ENCODE results near the gene POGLUT2. TPM values are rescaled to one million over a fixed set of nuclear protein-coding genes. Genes with fewer than 3 reads are reported as not detected.
A peak's percentile ranks its signal among the peaks of the same experiment; 100 is the strongest.
"Not testable (repeated sequence)": the region's sequence is repeated elsewhere in the genome, so short reads cannot be mapped to it uniquely, and the experiment has no call there.

POGLUT2 gene
- total RNA-seq, 1 donor from 2014 or later: 23.4 TPM

GRCh38 chr13:102807699-102808098, 8.9 kb upstream of the POGLUT2 start:
- DNase-seq (ENCODE audit: low read depth, low spot score): no peak

GRCh38 chr13:102805680-102806079, 6.9 kb upstream of the POGLUT2 start:
- DNase-seq (ENCODE audit: low read depth, low spot score): no peak

GRCh38 chr13:102800145-102801041, 1.6 kb upstream of the POGLUT2 start:
- DNase-seq (ENCODE audit: low read depth, low spot score): peak; percentile 29

GRCh38 chr13:102799426-102800144, 809 bp upstream of the POGLUT2 start:
- DNase-seq (ENCODE audit: low read depth, low spot score): no peak

GRCh38 chr13:102793611-102794355, 5.0 kb downstream of the POGLUT2 start:
- no peak for DNase-seq (ENCODE audit: low read depth, low spot score)

GRCh38 chr13:102792396-102792795, 6.4 kb downstream of the POGLUT2 start:
- no peak for DNase-seq (ENCODE audit: low read depth, low spot score)

- DNase-seq (ENCODE audit: low read depth, low spot score): no peak
Measured at GRCh38 chr13:102788683-102789082, 10.1 kb downstream of the POGLUT2 start.

GRCh38 chr13:102784483-102784882, 14.3 kb downstream of the POGLUT2 start:
- no peak for DNase-seq (ENCODE audit: low read depth, low spot score)

- DNase-seq (ENCODE audit: low read depth, low spot score): no peak
Measured at GRCh38 chr13:102781591-102781990, 17.2 kb downstream of the POGLUT2 start.

GRCh38 chr13:102780656-102781055, 18.1 kb downstream of the POGLUT2 start:
- DNase-seq (ENCODE audit: low read depth, low spot score): not testable (repeated sequence)

GRCh38 chr13:102779436-102780159, 19.2 kb downstream of the POGLUT2 start:
- no peak for DNase-seq (ENCODE audit: low read depth, low spot score)

- DNase-seq (ENCODE audit: low read depth, low spot score): no peak
Measured at GRCh38 chr13:102777736-102778135, 21.0 kb downstream of the POGLUT2 start.

GRCh38 chr13:102776271-102776670, 22.5 kb downstream of the POGLUT2 start:
- DNase-seq (ENCODE audit: low read depth, low spot score): no peak

- DNase-seq (ENCODE audit: low read depth, low spot score): no peak
Measured at GRCh38 chr13:102774591-102775520, 23.9 kb downstream of the POGLUT2 start.

- DNase-seq (ENCODE audit: low read depth, low spot score): no peak
Measured at GRCh38 chr13:102774214-102774568, 24.6 kb downstream of the POGLUT2 start.

- peak; percentile 33 for DNase-seq (ENCODE audit: low read depth, low spot score)
Measured at GRCh38 chr13:102773441-102774213, 25.1 kb downstream of the POGLUT2 start, which contains the start of gene TEX30. Gene TEX30, minus strand, starts transcription at chr13:102773786. Its CDS starts 3,760 bp downstream, at chr13:102770026.

GRCh38 chr13:102772042-102772425, 26.7 kb downstream of the POGLUT2 start:
- no peak for DNase-seq (ENCODE audit: low read depth, low spot score)

- no peak for DNase-seq (ENCODE audit: low read depth, low spot score)
Measured at GRCh38 chr13:102771298-102772041, 27.3 kb downstream of the POGLUT2 start.

GRCh38 chr13:102770435-102770834, 28.3 kb downstream of the POGLUT2 start:
- no peak for DNase-seq (ENCODE audit: low read depth, low spot score)

All from pulmonary artery endothelial cell (primary cell).